ENCODE data around the gene MRPS7. TPM values are rescaled to one million over a fixed set of nuclear protein-coding genes. Genes with fewer than 3 reads are reported as not detected.

Gene MRPS7
- total RNA-seq, 2 experiments from 2014 or later = 51.4 to 63.8 TPM

DNA sequence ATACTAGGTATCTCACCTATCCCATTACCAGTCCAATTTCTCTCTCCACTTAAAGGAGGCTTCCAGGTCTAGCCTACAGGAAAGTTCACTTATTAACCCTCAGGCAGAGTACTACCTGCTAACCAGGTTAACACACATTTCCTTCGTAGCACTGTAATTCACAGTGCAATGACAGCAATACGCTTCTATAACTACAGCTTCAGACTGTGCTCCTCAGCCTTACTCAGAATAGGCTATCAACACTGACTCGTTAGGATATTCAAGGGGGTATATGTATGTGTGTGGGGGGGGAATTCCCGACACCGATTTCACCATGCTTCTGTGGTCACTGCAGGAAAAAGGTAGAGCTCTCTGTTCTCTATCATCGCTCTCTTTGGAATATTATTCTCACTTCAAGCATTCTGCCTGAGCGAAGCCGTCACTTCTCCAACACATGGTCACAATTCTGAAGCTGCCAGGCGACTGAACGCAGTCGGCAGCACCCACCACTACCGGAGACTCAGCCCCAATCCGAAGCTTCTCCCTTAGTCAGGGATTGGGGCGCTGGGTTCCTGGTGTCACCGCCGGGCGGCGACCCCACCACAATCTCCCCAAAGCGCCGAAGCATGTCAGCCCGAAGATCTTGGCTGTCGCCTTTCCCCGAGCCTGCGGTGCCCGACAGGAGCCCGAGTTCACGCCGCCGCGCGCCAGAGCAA, 891 bp upstream of the MRPS7 start:
- peak; percentile 63 for ATAC-seq
- H3K27ac Mint-ChIP-seq = peak overlapping the region; percentile 96
- no peaks in the 10 kb centered on the region for H3K27me3 Mint-ChIP-seq
- peak; percentile 72 for DNase-seq
- peaks cover 55% of the 10 kb centered on the region for H3K4me1 Mint-ChIP-seq
- H3K4me3 Mint-ChIP-seq = peak overlapping the region; percentile 88
- ChIA-PET POLR2A (interaction anchor here (0.6 to 4.5 kb wide), 17 partner anchors 10 to 242 kb away, joined by 3 to 73 read pairs (median 6); partner anchors contain the start of genes GRB2, MIF4GD, SLC25A19 and SUMO2), CTCF (interaction anchor here (0.6 to 5.5 kb wide), 16 partner anchors 10 to 255 kb away, joined by 3 to 78 read pairs (median 4); partner anchors contain the start of genes GRB2, MIF4GD, SLC25A19 and TSEN54)
- H3K36me3 Mint-ChIP-seq (ENCODE audit: low read depth) = peaks cover 34% of the 10 kb centered on the region
- H3K9me3 Mint-ChIP-seq (ENCODE audit: low read depth) = no peaks in the 10 kb centered on the region
- intact Hi-C loops (cut with DNase I, micrococcal nuclease) = loop anchor here (1.0 to 10.0 kb wide), 18 partner anchors 10 to 594 kb away; partner anchors contain the start of genes SLC25A19 (in 2 of the 2), TSEN54 (in 2 of the 2), CASKIN2 (in 1 of the 2) and GRB2 (in 1 of the 2)

DNA sequence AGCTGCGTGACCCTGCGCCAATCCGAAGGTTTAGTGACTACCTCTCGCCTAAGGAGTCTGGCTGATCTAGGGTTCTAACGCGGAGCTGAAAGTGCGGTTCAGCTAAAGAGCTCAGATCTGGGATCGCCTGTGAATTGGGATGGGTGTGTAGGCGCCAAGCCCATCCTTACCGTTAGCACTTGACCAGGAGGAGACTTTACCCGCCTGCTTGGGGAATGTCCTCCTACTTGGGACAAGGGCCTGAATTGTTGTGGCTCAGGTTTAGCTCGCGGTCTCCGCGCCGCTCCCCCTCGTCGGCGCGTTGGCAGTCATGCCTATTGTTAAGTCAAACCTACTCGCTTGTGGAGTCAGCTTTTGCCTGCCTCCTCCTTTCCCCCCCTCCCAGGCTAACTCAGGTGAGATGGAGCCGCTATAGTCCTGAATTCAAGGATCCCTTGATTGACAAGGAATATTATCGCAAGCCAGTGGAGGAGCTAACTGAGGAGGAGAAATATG, 480 bp downstream of the MRPS7 start:
- CTCF ChIA-PET = interaction anchor here (0.5 to 5.5 kb wide), 19 partner anchors 9 to 1055 kb away, joined by 3 to 78 read pairs (median 3); partner anchors contain the start of genes MIF4GD, NUP85, SLC25A19 and TSEN54
- Mint-ChIP-seq H3K9me3 (ENCODE audit: low read depth) (no peaks in the 10 kb centered on the region), H3K4me1 (peaks cover 41% of the 10 kb centered on the region)

DNA sequence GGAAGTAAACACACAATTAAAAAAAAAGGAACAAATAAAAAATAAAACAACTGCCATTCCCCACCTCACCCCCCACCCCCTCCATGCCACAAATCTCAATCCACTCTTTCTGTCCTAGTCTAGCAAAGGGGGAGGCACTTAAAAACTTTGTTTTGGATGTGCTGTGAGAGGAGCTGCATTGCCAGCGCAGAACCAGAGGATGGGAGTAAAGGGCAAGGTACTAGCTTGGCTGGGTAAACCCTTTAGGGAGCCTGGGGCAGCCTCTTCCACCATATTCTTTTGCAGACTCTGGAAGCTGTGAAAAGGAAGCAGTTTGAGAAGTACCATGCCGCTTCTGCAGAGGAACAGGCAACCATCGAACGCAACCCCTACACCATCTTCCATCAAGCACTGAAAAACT, 1.4 kb downstream of the MRPS7 start:
- Mint-ChIP-seq H3K27me3 (no peaks in the 10 kb centered on the region), H3K36me3 (ENCODE audit: low read depth) (peaks cover 48% of the 10 kb centered on the region), H3K9me3 (ENCODE audit: low read depth) (no peaks in the 10 kb centered on the region), H3K4me3 (peak overlapping the region; percentile 88), H3K27ac (peak overlapping the region; percentile 96), H3K4me1 (peaks cover 35% of the 10 kb centered on the region)
- ATAC-seq (no peak), DNase-seq (no peak)
- CTCF ChIA-PET = interaction anchor here (0.7 to 5.5 kb wide), 10 partner anchors 8 to 149 kb away, joined by 3 to 78 read pairs (median 6); partner anchors contain the start of genes MIF4GD and SLC25A19
- intact Hi-C loops (cut with DNase I, micrococcal nuclease) = loop anchor here (10.0 kb wide), 2 partner anchors 252 to 592 kb away; partner anchors contain the start of genes CASKIN2 (in 1 of the 2), TSEN54 (in 1 of the 2) and WBP2 (in 1 of the 2)
- POLR2A ChIA-PET = interaction anchor here (0.5 to 4.5 kb wide), 7 partner anchors 8 to 253 kb away, joined by 3 to 73 read pairs (median 5); partner anchors contain the start of genes MIF4GD, SLC25A19 and TSEN54

More for the DNA sequence above, 480 bp downstream of the MRPS7 start:
- DNase-seq = peak; percentile 31
- Mint-ChIP-seq H3K4me3 (peak overlapping the region; percentile 88), H3K36me3 (ENCODE audit: low read depth) (peaks cover 44% of the 10 kb centered on the region), H3K27ac (peak overlapping the region; percentile 96), H3K27me3 (no peaks in the 10 kb centered on the region)
- intact Hi-C loops (cut with DNase I, micrococcal nuclease) = loop anchor here (10.0 kb wide), 2 partner anchors 253 to 593 kb away; partner anchors contain the start of genes CASKIN2 (in 1 of the 2), TSEN54 (in 1 of the 2) and WBP2 (in 1 of the 2)
- ATAC-seq = peak; percentile 9
- POLR2A ChIA-PET = interaction anchor here (0.5 to 4.5 kb wide), 14 partner anchors 9 to 254 kb away, joined by 3 to 73 read pairs (median 4); partner anchors contain the start of genes MIF4GD, SLC25A19, SUMO2 and TSEN54

DNA sequence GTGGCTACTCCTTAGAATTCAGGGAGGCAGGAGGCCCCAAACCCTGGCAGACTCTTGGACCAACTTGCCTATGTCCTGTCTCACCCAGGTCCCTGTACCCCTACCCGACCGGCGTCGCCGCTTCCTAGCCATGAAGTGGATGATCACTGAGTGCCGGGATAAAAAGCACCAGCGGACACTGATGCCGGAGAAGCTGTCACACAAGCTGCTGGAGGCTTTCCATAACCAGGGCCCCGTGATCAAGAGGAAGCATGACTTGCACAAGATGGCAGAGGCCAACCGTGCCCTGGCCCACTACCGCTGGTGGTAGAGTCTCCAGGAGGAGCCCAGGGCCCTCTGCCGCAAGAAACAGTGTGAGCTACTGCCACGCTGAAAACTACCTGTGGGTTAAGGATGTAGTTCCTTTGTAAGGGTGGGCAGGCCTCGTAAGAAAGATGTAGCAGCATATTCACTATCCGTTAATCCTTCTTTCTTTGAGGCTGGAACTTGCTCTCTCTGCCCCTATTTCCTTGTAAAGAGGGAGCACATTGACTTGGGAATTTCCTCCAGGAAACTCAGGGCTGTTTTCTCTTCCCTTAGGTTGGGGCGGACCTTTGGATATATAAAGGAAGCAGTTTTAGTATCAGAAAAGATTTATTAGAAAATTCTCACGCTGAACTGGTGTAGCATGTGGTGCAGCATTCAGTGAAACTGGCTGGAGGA, 4.1 kb downstream of the MRPS7 start:
- Mint-ChIP-seq H3K27ac (no peak overlapping the region), H3K9me3 (ENCODE audit: low read depth) (no peaks in the 10 kb centered on the region), H3K27me3 (no peaks in the 10 kb centered on the region), H3K4me1 (peaks cover 25% of the 10 kb centered on the region), H3K4me3 (no peak overlapping the region), H3K36me3 (ENCODE audit: low read depth) (peaks cover 39% of the 10 kb centered on the region)
- POLR2A ChIA-PET = no interaction called here
- CTCF ChIA-PET = interaction anchor here (0.5 to 0.9 kb wide), 2 partner anchors 143 to 146 kb away, joined by 3 to 5 read pairs; no protein-coding TSS in a partner anchor
- ATAC-seq = no peak
- intact Hi-C loops (cut with DNase I, micrococcal nuclease) = loop anchor here (10.0 kb wide), 2 partner anchors 249 to 589 kb away; partner anchors contain the start of genes CASKIN2 (in 1 of the 2), TSEN54 (in 1 of the 2) and WBP2 (in 1 of the 2)
- no peak for DNase-seq

DNA sequence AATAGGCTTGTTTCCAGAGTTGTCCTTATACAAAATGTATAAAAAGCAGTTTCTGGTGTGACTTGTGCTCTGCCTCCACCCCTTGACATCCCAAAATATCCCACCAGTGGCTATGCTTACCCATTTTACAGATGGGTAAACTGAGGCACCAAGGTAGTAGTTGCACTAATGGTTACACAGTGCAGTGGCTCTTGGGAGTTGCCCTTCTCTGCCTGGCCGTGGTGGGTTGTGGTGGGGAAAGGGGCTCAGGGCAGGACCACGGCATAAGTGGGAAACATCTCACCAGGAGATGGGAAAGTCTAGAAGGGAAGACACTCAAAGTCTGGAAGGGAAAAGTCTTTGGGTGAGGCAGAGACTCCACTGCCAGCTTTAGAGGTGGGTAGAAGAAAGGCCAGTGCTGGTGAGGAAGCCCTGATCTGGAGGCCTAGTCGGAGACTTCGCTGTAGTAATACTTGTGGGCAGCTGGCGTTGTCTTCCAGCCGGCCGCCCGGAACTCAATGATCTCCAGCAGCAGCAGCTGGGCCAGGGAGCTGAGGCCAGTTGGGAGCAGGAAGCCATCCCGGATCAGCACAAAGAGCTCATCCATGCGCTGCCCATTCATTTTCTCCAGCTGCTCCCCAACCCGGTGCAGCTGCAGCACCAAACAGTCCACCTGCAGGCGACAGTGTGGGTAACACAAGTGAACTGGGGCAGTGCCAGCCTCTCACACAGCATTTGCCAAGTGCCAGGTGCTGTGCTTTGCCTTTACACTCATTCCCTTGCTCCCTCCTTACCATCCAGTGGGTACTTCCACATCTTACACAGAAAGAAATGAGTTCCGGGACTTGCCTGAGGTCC, 4.9 kb downstream of the MRPS7 start:
- ATAC-seq = no peak
- no peak for DNase-seq
- H3K4me3 Mint-ChIP-seq = no peak overlapping the region
- peak overlapping the region; percentile 42 for H3K27ac Mint-ChIP-seq
- CTCF ChIA-PET = interaction anchor here (0.6 to 1.1 kb wide), 2 partner anchors 23 to 26 kb away, joined by 3 to 7 read pairs; partner anchors contain the start of gene SLC25A19
- H3K9me3 Mint-ChIP-seq (ENCODE audit: low read depth) = no peaks in the 10 kb centered on the region
- POLR2A ChIA-PET = interaction anchor here (1.4 kb wide), 1 partner anchor 17 kb away, joined by 3 read pairs; no protein-coding TSS in a partner anchor
- intact Hi-C loops (cut with DNase I, micrococcal nuclease) = loop anchor here (10.0 kb wide), 2 partner anchors 248 to 588 kb away; partner anchors contain the start of genes CASKIN2 (in 1 of the 2), TSEN54 (in 1 of the 2) and WBP2 (in 1 of the 2)
- H3K27me3 Mint-ChIP-seq = no peaks in the 10 kb centered on the region
- H3K4me1 Mint-ChIP-seq = peaks cover 25% of the 10 kb centered on the region
- H3K36me3 Mint-ChIP-seq (ENCODE audit: low read depth) = peaks cover 39% of the 10 kb centered on the region

DNA sequence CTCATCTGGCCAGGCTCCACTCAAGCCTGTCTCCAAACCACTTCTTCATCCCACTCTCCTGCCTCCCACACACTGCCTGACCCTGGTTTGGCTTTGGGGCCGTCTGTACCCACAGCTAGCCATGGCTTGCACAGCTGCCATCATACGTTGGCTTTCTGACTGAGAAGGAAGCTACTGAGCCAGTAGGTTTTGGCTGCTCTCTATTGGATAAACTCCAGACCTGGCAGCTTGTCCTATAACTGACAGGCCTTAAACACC, 5.4 kb downstream of the MRPS7 start:
- Mint-ChIP-seq H3K27ac (peak overlapping the region; percentile 42), H3K4me1 (peaks cover 27% of the 10 kb centered on the region), H3K9me3 (ENCODE audit: low read depth) (no peaks in the 10 kb centered on the region), H3K4me3 (no peak overlapping the region), H3K36me3 (ENCODE audit: low read depth) (peaks cover 41% of the 10 kb centered on the region), H3K27me3 (no peaks in the 10 kb centered on the region)
- intact Hi-C loops (cut with DNase I, micrococcal nuclease) = loop anchor here (10.0 kb wide), 2 partner anchors 248 to 588 kb away; partner anchors contain the start of genes CASKIN2 (in 1 of the 2), TSEN54 (in 1 of the 2) and WBP2 (in 1 of the 2)
- no peak for ATAC-seq
- no peak for DNase-seq
- ChIA-PET CTCF (interaction anchor here (0.6 to 1.2 kb wide), 3 partner anchors 22 to 29 kb away, joined by 3 to 7 read pairs (median 4); partner anchors contain the start of gene SLC25A19), POLR2A (interaction anchor here (1.4 kb wide), 1 partner anchor 17 kb away, joined by 3 read pairs; no protein-coding TSS in a partner anchor)

DNA sequence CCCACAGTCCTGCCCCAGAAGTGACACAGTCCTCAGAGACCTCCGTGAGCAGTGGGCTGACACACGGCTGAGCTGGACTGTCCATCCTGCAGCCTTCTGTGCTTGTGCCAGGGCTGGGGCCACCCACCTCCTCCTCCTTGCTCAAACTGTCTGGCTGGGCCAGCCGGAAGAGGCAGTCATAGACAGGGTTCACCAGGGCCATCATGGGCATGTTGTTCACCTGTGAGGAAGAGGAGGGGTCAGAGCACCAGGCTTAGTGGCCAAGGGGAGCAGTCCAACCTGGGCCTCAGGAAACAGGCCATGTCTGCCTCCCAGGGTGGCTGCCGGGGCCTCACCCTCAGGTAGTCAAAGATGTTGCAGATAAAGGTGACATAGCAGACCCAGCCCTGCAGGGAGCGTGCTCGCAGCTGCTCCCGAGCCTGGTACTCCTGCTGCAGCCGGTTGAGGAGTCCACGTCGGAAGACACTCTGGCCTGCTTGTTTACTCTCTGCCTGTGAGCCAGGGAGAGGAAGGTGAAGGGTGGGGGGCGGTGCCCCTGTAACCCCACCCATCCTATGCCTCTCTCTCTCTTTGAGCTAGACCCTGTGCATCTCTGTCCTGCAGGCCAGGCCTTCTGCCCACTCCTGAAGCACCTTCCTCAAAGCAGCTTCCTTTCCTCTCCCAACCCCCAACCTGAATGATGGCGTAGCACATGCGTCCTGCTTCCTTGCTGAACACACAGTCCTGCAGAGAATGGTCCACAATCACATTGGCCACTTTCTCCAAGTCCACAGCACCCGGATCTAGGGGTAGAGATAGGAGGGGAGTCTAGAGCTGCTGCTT, 5.9 kb downstream of the MRPS7 start:
- Mint-ChIP-seq H3K27me3 (no peaks in the 10 kb centered on the region), H3K27ac (peak overlapping the region; percentile 19), H3K36me3 (ENCODE audit: low read depth) (peaks cover 40% of the 10 kb centered on the region), H3K4me3 (no peak overlapping the region), H3K4me1 (peaks cover 25% of the 10 kb centered on the region), H3K9me3 (ENCODE audit: low read depth) (no peaks in the 10 kb centered on the region)
- intact Hi-C loops (cut with DNase I, micrococcal nuclease) = loop anchor here (10.0 kb wide), 2 partner anchors 247 to 587 kb away; partner anchors contain the start of genes CASKIN2 (in 1 of the 2), TSEN54 (in 1 of the 2) and WBP2 (in 1 of the 2)
- DNase-seq (no peak), ATAC-seq (no peak)
- ChIA-PET POLR2A (interaction anchor here (1.4 kb wide), 1 partner anchor 18 kb away, joined by 3 read pairs; no protein-coding TSS in a partner anchor), CTCF (interaction anchor here (0.6 to 6.4 kb wide), 4 partner anchors 7 to 29 kb away, joined by 3 to 78 read pairs (median 4); partner anchors contain the start of genes GGA3, MRPS7 and SLC25A19)

DNA sequence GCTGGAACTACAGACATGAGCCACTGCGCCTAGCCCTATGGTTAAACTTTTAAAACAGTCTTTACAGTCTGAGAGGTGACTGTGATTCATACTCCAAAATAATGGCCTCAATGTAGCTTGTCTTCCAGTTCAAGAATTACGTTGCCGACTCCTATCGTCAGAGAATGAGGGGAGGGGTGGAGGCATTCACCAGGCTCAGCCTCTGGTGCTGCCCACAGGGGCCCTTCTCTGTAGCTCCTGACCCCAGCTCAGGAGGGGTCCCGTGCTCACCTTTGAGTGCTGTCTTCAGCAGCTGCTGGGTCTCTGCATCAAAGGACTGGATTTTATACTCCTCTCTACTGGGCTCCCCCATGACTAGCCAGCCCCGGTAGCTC, 8.2 kb downstream of the MRPS7 start:
- H3K27ac Mint-ChIP-seq = peak overlapping the region; percentile 75
- H3K9me3 Mint-ChIP-seq (ENCODE audit: low read depth) = no peaks in the 10 kb centered on the region
- intact Hi-C loops (cut with DNase I, micrococcal nuclease) = loop anchor here (1.0 to 10.0 kb wide), 5 partner anchors 9 to 585 kb away; partner anchors contain the start of genes CASKIN2 (in 1 of the 2), GGA3 (in 1 of the 2), GRB2 (in 1 of the 2) and MRPS7 (in 1 of the 2)
- H3K27me3 Mint-ChIP-seq = no peaks in the 10 kb centered on the region
- CTCF ChIA-PET = interaction anchor here (0.6 to 6.4 kb wide), 13 partner anchors 9 to 156 kb away, joined by 3 to 78 read pairs (median 4); partner anchors contain the start of genes GGA3, MRPS7, SLC25A19 and SUMO2
- ATAC-seq (peak; percentile 10), DNase-seq (peak; percentile 35)
- peaks cover 21% of the 10 kb centered on the region for H3K4me1 Mint-ChIP-seq
- peaks cover 42% of the 10 kb centered on the region for H3K36me3 Mint-ChIP-seq (ENCODE audit: low read depth)
- POLR2A ChIA-PET = interaction anchor here (0.6 to 3.6 kb wide), 5 partner anchors 8 to 136 kb away, joined by 3 to 57 read pairs (median 13); partner anchors contain the start of genes GGA3, GRB2, MRPS7 and SLC25A19
- peak overlapping the region; percentile 82 for H3K4me3 Mint-ChIP-seq

Measured in activated CD4-positive, alpha-beta T cell treated with anti-CD3 and anti-CD28 coated beads for 36 hours (primary cell).